GM12873 (cell line): ENCODE results near the gene JCHAIN.

Source experiments
- CTCF ChIP-seq: IDR thresholded peaks from 2 replicates; pipeline ENCODE4 v1.5.1; 2012; ENCODE audit warnings: low read depth, mild to moderate bottlenecking, moderate library complexity, low read length, control low read depth; ENCODE audit not compliant: insufficient read depth; ENCODE audit errors: missing control alignments

The JCHAIN gene

GRCh38 chr4:70680934-70681333 is 14.6 kb upstream of the JCHAIN start:
- TF ChIP-seq CTCF = no peak

GRCh38 chr4:70678383-70678999 is 12.2 kb upstream of the JCHAIN start:
- TF ChIP-seq CTCF = no peak

GRCh38 chr4:70676554-70677090 is 10.3 kb upstream of the JCHAIN start:
- no peak for TF ChIP-seq CTCF

- no peak for TF ChIP-seq CTCF
Measured at GRCh38 chr4:70674731-70675130, 8.4 kb upstream of the JCHAIN start.

GRCh38 chr4:70674191-70674590 is 7.9 kb upstream of the JCHAIN start:
- TF ChIP-seq CTCF = no peak

GRCh38 chr4:70671091-70671490 is 4.8 kb upstream of the JCHAIN start:
- no peak for TF ChIP-seq CTCF

GRCh38 chr4:70670332-70671014 is 4.2 kb upstream of the JCHAIN start:
- TF ChIP-seq CTCF = no peak
